Limb (tissue), 2 donors: ENCODE results near the gene AP1B1.
A peak's percentile ranks its signal among the peaks of the same experiment; 100 is the strongest.
"Not testable (repeated sequence)": the region's sequence is repeated elsewhere in the genome, so short reads cannot be mapped to it uniquely, and the experiment has no call there.

Source experiments
- DNase-seq, 2 donors: peaks; one replicate each; pipeline ENCODE4 v3.0.0-alpha.2; 2016; ENCODE audit errors: extremely low spot score in 2 of 2

The AP1B1 gene

DNA sequence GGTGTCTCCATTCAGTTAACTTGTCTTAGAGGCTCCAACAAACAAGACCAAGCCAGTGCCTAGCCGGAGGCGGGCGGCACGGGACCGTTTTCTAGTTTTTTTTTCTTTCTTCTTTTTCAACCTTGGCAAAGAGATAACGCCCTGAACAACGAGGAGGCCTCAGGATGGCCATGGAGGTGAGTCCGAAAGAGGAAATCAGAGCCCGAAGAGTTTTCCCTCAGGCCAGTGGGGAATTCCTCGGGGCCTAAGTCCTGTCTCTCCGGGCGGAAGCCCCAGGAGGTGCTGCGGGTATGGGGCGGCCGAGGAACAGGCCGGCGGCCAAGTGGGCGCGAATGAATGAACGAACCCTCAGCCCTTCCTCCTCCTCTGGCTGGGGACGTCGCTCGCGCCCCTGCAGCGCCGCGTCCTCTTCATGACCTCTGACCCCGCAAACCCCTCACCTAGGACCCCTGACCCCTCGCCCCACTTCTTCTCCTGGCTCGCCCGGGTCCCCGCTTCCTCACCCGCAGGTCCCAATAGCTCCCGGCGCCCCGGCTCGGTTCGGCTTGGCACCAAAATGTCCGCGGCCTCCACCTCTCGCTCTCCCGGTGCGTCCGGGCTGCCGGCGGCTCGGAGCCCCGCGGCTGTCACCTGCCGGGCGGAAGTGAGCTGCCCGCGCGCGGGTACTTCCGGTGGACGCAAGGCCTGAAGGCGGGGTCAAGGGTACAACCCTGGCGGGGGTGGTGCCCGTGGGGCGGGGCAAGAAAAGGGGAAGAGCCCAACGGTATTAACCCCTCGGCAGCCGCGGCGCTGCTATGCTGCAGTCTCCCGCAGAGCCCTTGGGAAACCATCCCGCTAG is at the start of gene AP1B1:
Gene AP1B1, minus strand, starts transcription at position 650 of the 838 bp plus-strand sequence. CDS start 21,327 bp downstream, outside the sequence.
- peak; percentile 90 for DNase-seq

DNA sequence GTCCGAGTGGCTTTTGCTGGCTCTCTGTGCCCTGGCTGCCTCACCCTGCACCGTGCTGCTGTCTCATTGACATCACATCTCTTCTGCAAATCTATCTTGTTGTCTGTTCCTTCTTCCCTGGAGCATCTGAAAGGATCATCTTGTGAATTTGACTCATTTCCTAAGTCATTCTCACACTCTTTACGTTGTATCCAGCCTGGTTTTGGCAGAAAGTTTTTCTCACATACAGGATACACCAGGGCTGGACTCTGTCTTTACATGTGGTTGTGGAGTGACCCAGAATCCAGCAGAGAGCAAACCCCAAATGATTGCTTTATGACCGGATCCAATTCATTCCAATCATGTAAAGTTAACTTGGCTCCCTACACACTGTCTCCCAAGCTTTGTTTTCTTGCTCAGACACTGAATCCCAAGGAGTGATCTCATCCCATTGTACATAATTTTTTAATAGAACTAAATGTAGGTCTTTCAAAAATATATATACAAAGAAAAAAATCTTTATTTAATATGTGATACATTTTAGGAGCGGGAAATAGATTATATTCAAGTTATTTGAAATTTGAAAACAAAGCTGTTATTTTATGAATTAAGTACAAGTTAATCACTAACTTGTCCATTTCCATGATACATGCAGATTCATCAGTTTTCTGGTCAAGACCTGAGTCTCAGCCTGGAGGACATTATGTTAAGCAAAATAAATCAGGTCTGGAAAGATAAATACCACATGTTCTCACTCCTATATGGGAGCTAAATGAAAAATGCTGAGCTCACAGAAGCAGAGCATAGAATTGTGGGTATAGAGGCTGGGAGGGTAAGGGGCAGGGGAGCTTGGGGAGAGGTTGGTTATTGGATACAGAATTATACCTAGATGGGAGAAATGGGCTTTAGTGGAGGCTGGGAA is 47.1 kb upstream of the AP1B1 start:
- DNase-seq, result no peak

GRCh38 chr22:29434288-29434687 is 45.9 kb upstream of the AP1B1 start:
- DNase-seq, result no peak

GRCh38 chr22:29433856-29434255 is 45.5 kb upstream of the AP1B1 start:
- no peak for DNase-seq

GRCh38 chr22:29431986-29432385 is 43.6 kb upstream of the AP1B1 start:
- DNase-seq, result no peak

DNA sequence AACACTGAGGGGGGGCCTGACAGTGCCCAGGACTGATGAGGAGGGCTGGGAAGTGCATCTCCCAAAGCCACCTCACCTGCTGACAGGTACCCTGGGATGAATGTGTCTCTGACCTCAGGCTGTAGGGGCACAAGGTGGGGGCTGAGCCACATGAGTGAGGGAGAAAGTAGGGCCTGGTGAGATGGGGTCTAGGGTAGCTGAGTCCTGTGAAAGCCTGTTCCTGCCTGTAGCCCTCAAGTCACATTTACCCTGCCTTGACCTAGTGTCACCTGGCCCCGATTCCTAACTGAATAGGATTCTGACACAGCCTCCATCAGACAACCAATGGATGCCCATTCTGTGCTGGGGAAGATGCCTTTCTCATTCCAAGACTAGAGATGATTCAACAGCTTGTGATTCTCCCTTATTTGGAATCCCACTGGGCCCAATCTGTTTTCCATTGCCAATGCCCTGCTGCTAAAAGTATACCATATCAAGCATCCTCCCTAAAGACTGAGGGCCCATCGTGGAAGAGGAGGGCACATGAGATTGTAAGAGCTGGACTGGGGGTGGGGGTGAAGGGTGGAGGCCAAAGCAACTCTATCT is 38.9 kb upstream of the AP1B1 start:
- DNase-seq, result no peak

DNA sequence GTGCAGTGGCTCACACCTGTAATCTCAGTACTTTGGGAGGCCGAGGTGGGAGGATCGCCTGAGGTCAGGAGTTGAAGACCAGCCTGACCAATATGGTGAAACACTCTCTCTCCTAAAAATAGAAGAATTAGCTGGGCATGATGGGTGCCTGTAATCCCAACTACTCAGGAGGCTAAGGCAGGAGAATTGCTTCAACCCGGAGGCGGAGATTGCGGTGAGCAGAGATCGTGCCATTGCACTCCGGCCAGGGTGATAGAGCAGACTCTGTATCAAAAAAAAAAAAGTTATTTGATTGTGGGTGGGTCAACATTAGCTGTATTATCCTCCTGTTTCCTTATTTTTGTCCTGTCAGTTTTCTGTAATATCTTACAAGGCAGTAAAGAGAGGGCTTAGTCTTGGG is 38.1 kb upstream of the AP1B1 start:
- DNase-seq, result no peak

- not testable (repeated sequence) for DNase-seq
These were observed 30.3 kb upstream of the AP1B1 start for GRCh38 chr22:29418704-29419103.

DNA sequence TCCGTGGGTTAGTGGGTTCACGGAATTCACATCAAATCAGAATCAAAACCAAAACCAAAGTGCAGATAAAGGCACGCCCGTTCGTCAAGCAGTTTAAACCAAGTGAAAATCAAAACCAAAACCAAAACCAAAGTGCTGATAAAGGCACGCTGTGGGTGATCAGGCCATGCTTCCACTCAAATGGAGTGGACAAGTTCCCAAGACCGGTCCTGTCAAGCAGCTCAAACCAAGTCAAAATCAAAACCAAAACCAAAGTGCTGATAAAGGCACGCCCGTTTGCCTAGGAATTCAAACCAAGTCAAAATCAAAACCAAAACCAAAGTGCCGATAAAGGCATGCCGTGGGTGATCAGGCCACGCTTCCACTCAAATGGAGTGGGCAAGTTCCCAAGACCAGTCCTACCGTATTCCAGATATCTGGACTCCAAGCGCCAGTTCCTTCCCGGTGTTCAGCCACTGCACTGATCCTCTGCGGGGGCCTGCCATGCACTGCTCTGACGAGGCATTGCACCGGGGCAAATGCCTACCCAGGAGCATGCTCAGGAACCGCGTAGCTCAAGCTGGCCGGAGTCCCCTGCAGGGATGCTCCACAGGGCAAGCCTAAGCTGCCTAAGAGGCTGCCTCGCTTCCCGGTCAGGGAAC is 26.7 kb upstream of the AP1B1 start:
- DNase-seq, result not testable (repeated sequence)

GRCh38 chr22:29412772-29413171 is 24.4 kb upstream of the AP1B1 start:
- not testable (repeated sequence) for DNase-seq

- DNase-seq, result not testable (repeated sequence)
These were observed 23.3 kb upstream of the AP1B1 start for GRCh38 chr22:29411569-29412211.

DNA sequence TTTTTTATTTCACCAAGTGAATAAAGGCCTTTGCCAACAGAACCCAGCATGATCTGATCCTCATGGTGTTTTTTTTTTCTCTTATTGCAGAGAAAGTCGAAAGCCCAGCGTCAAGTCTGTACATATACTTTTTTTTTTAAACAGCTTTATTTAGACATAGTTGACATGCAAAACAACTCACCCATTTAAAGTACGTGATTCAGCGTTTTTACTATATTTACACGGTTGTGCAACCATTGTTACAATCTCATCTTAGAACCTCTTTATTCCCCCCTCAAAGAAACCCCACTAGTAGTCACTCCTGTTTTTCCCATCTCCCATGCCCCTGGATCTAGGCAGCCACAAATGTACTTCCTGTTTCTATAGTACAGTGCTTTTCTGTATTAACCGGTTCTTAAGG is 20.6 kb upstream of the AP1B1 start:
- no peak for DNase-seq

- not testable (repeated sequence) for DNase-seq
These were observed 13.2 kb upstream of the AP1B1 start for GRCh38 chr22:29401538-29401937.

DNA sequence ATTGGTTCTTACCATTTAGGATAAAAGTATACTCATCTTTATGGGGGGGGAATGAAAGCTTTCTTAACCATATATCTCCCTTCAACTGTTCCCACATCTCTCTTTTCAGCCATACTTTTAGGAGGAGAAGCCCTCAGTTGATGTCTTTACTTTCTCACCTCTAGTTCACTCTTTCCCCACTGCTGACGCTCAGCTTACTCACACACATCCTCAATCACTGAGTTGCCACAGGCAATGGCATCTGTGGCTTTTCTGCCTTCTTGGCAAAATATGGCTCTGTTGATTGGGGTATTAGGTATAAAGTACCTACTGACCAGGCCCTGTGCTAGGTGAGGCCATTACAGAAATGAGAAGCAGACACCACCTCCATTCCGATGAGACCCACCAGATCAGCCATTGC is 12.2 kb upstream of the AP1B1 start:
- DNase-seq, result no peak

DNA sequence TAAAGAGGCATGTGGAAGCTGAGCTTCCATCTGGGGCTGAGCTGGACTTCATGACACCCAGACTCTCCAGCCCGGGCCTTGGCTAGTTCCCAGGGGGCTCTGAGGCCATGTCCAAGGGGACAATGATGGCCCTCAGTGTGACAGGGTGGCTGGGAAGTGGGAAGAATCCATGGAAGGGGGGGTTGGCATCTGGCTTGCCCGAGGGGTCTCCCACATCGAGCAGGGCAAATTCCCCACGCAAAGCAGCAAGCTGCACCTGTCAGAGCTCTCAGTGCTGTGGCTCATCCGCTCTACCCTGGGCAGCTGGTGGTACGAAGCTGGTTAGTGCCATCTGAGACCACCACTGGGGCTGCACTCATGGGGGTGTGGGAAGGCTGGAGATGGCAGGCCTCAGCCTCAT is 9.4 kb upstream of the AP1B1 start:
- DNase-seq, result no peak

GRCh38 chr22:29396126-29396525 is 7.8 kb upstream of the AP1B1 start:
- DNase-seq, result no peak

DNA sequence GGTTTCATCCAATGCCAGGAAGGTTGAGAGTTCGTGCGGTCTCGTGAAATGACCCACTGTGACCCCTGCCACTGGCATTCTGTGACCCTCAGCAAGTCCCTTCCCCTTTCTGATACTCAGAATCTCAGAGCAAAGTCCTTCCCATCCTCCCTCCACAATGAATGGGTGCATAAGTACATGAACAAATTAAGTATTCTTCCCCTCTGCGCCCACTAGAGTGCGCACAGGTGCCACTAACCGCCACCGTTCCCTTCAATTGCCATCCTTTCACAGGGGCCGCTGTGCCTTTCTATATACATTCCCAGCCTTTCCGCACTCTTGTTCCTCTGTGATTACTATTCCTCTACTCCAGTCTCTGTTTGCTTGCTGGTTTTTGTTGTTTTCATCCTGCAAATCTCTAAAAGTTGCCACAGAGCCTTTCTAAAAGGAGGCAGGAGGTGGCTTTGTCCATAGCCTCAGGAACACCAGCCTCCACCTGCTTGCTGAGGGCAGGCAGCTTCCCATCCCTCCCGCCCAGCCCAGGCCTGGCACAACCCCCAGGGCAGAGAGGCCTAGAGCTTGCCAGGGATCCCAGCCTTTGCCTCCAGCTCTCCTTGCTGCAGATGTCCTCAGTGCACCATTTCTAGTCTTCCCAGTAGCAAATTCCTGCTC is 6.7 kb upstream of the AP1B1 start:
- DNase-seq, result peak; percentile 84 to 91

DNA sequence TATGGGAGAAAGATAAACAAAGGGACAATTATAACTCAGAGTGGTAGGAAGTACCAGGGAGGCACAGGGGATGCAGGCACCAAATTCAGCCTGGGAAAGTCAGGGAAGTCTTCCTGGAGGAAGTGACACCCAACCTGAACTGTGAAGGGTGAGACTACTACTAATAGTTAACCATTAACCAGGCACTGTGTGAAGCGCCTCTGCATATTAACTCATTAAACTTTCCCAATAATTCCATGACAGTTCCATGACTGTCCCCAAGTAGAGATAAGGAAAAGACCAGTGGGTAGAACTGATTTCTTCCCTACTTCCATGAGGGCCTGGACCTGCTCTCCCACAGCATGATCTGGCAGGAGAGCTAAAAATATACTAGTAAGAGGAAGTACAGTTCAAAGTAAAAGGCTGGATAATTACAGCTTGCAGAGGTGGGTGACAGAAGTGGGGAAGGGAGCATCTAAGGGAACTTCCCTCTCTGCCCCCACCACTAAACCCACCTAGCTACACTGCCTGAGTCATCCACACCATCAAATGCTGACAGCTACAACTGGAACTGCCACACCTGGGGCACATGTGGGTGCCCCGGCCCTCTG is 4.7 kb upstream of the AP1B1 start:
- no peak for DNase-seq

GRCh38 chr22:29391546-29391945 is 3.2 kb upstream of the AP1B1 start:
- DNase-seq, result no peak

DNA sequence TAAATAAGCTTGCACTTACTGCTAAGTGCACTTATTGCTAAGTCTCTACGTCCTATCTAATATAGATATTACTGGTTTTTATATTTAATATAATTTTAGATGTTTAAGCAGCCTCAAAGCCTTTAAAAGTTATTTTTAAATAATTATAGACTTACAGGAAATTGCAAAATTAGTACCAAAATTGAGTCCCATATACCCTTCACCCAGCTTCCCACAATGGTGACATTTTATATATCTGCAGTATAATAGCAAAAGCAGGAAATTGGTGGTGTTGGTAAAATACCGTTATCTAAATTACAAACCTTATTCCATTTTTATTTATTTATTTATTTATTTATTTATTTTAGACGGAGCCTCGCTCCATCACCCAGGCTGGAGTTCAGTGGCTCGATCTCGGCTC is 1.9 kb upstream of the AP1B1 start:
- DNase-seq, result no peak
